ENCODE measurements around the gene ZDHHC23.
A peak's percentile ranks its signal among the peaks of the same experiment; 100 is the strongest.

Gene ZDHHC23

GRCh38 chr3:113948015-113948917, 453 bp downstream of the ZDHHC23 start:
- Histone ChIP-seq H3K36me3 (ENCODE audit: control insufficient read depth in 5 of 5, insufficient read depth in 5 of 5, low read length in 5 of 5) (no peaks in the 10 kb centered on the region), H3K4me3 (ENCODE audit: low read depth in 1 of 5, low read length in 5 of 5) (peak overlapping the region; percentile 41 to 92 (median 77)), H3K27ac (ENCODE audit: low read depth, low read length) (no peak overlapping the region), H3K9me3 (ENCODE audit: control insufficient read depth in 5 of 5, low read length in 5 of 5) (no peaks in the 10 kb centered on the region), H3K9ac (ENCODE audit: low read length in 5 of 5) (peak overlapping the region in 4 of 5 donors; percentile 13 to 77 (median 41)), H3K27me3 (ENCODE audit: control insufficient read depth in 5 of 5, insufficient read depth in 4 of 5, low read length in 5 of 5) (no peaks in the 10 kb centered on the region), H3K4me1 (ENCODE audit: control insufficient read depth in 5 of 5, insufficient read depth in 5 of 5, low read length in 5 of 5) (peaks cover 0 to 15% (median 13%) of the 10 kb centered on the region in 5 donors)

DNA sequence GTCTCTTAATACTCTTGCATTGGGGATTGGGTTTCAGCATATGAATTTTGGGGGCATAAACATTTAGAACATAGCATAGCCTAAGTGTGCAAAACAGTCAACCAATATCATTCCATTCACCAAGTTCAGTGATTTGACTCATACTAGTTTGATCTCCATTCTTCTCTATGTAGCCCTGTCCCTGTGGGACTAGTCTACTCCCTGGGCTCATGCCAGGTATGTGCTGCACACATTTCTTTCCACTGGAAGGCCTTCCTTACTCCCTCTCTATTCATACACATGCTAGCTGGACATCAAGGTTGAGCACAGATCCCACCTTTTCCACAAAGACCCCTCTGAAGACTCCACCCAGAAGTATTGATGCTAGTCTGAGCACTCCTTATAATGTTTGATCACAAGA, 5.1 kb downstream of the ZDHHC23 start:
- H3K9me3 ChIP-seq (ENCODE audit: control insufficient read depth in 5 of 5, low read length in 5 of 5) = no peaks in the 10 kb centered on the region
- H3K27me3 ChIP-seq (ENCODE audit: control insufficient read depth in 5 of 5, insufficient read depth in 4 of 5, low read length in 5 of 5) = no peaks in the 10 kb centered on the region
- no peak overlapping the region for H3K27ac ChIP-seq (ENCODE audit: low read depth, low read length)
- H3K9ac ChIP-seq (ENCODE audit: low read length in 5 of 5) = no peak overlapping the region
- H3K4me3 ChIP-seq (ENCODE audit: low read depth in 1 of 5, low read length in 5 of 5) = no peak overlapping the region
- H3K4me1 ChIP-seq (ENCODE audit: control insufficient read depth in 5 of 5, insufficient read depth in 5 of 5, low read length in 5 of 5) = peaks cover 0 to 12% (median 10%) of the 10 kb centered on the region in 5 donors
- H3K36me3 ChIP-seq (ENCODE audit: control insufficient read depth in 5 of 5, insufficient read depth in 5 of 5, low read length in 5 of 5) = peaks cover 0 to 5% (median 0%) of the 10 kb centered on the region in 5 donors

GRCh38 chr3:113953677-113954076, 5.9 kb downstream of the ZDHHC23 start:
- Histone ChIP-seq H3K36me3 (ENCODE audit: control insufficient read depth in 5 of 5, insufficient read depth in 5 of 5, low read length in 5 of 5) (peaks cover 0 to 7% (median 0%) of the 10 kb centered on the region in 5 donors), H3K27ac (ENCODE audit: low read depth, low read length) (no peak overlapping the region), H3K4me1 (ENCODE audit: control insufficient read depth in 5 of 5, insufficient read depth in 5 of 5, low read length in 5 of 5) (peaks cover 0 to 4% (median 2%) of the 10 kb centered on the region in 5 donors), H3K4me3 (ENCODE audit: low read depth in 1 of 5, low read length in 5 of 5) (no peak overlapping the region), H3K9ac (ENCODE audit: low read length in 5 of 5) (no peak overlapping the region), H3K9me3 (ENCODE audit: control insufficient read depth in 5 of 5, low read length in 5 of 5) (no peaks in the 10 kb centered on the region), H3K27me3 (ENCODE audit: control insufficient read depth in 5 of 5, insufficient read depth in 4 of 5, low read length in 5 of 5) (no peaks in the 10 kb centered on the region)

GRCh38 chr3:113954091-113954685, 6.4 kb downstream of the ZDHHC23 start:
- H3K36me3 ChIP-seq (ENCODE audit: control insufficient read depth in 5 of 5, insufficient read depth in 5 of 5, low read length in 5 of 5) = peaks cover 0 to 10% (median 0%) of the 10 kb centered on the region in 5 donors
- no peak overlapping the region for H3K27ac ChIP-seq (ENCODE audit: low read depth, low read length)
- no peaks in the 10 kb centered on the region for H3K27me3 ChIP-seq (ENCODE audit: control insufficient read depth in 5 of 5, insufficient read depth in 4 of 5, low read length in 5 of 5)
- H3K9me3 ChIP-seq (ENCODE audit: control insufficient read depth in 5 of 5, low read length in 5 of 5) = no peaks in the 10 kb centered on the region
- no peak overlapping the region for H3K9ac ChIP-seq (ENCODE audit: low read length in 5 of 5)
- H3K4me1 ChIP-seq (ENCODE audit: control insufficient read depth in 5 of 5, insufficient read depth in 5 of 5, low read length in 5 of 5) = no peaks in the 10 kb centered on the region
- no peak overlapping the region for H3K4me3 ChIP-seq (ENCODE audit: low read depth in 1 of 5, low read length in 5 of 5)

DNA sequence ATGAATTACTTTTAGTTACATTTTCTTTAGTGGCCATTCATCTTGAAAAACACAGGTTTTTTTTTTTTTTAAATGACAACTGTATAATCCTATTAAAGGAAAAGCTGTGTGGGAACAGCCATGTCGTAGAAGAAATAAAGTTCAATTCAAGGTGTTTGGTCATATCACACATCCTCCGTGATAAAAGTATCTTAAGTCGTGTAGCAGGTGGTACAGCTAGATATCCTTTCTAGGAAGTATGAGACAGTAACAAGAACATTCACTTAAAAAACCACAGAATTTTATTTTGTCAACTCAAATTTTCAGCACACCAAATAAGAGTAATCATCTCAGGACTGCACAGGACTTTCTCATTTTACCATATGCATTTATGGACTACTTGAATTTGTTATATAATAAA, 16.1 kb downstream of the ZDHHC23 start:
- H3K4me3 ChIP-seq (ENCODE audit: low read depth in 1 of 5, low read length in 5 of 5) = no peak overlapping the region
- H3K27me3 ChIP-seq (ENCODE audit: control insufficient read depth in 5 of 5, insufficient read depth in 4 of 5, low read length in 5 of 5) = no peaks in the 10 kb centered on the region
- H3K27ac ChIP-seq (ENCODE audit: low read depth, low read length) = no peak overlapping the region
- H3K36me3 ChIP-seq (ENCODE audit: control insufficient read depth in 5 of 5, insufficient read depth in 5 of 5, low read length in 5 of 5) = peaks cover 0 to 9% (median 7%) of the 10 kb centered on the region in 5 donors
- no peaks in the 10 kb centered on the region for H3K9me3 ChIP-seq (ENCODE audit: control insufficient read depth in 5 of 5, low read length in 5 of 5)
- peaks cover 0 to 2% (median 0%) of the 10 kb centered on the region in 5 donors for H3K4me1 ChIP-seq (ENCODE audit: control insufficient read depth in 5 of 5, insufficient read depth in 5 of 5, low read length in 5 of 5)
- no peak overlapping the region for H3K9ac ChIP-seq (ENCODE audit: low read length in 5 of 5)

- H3K9ac ChIP-seq (ENCODE audit: low read length in 5 of 5) = no peak overlapping the region
- H3K27me3 ChIP-seq (ENCODE audit: control insufficient read depth in 5 of 5, insufficient read depth in 4 of 5, low read length in 5 of 5) = no peaks in the 10 kb centered on the region
- peaks cover 0 to 8% (median 3%) of the 10 kb centered on the region in 5 donors for H3K4me1 ChIP-seq (ENCODE audit: control insufficient read depth in 5 of 5, insufficient read depth in 5 of 5, low read length in 5 of 5)
- H3K27ac ChIP-seq (ENCODE audit: low read depth, low read length) = no peak overlapping the region
- peaks cover 0 to 9% (median 7%) of the 10 kb centered on the region in 5 donors for H3K36me3 ChIP-seq (ENCODE audit: control insufficient read depth in 5 of 5, insufficient read depth in 5 of 5, low read length in 5 of 5)
- no peak overlapping the region for H3K4me3 ChIP-seq (ENCODE audit: low read depth in 1 of 5, low read length in 5 of 5)
- no peaks in the 10 kb centered on the region for H3K9me3 ChIP-seq (ENCODE audit: control insufficient read depth in 5 of 5, low read length in 5 of 5)
Observed at GRCh38 chr3:113966172-113966571, 18.4 kb downstream of the ZDHHC23 start.

DNA sequence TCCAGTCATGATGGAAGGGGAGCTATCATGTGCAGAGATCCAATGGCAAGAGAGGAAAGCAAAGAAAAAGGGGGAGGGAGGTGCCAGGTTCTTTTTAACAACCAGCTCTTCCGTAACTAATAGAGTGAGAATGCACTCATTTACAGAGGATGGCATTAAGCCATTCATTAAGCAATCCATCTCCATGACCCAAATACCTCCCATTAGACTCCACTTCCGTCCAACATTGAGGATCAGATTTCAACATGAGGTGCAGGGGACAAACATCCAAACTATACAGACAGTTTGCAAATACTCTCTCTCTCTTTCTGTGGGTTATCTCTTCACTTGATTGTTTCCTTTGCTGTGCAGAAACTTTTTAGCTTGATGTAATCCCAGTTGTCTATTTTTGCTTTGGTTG, 21.2 kb downstream of the ZDHHC23 start:
- Histone ChIP-seq H3K4me3 (ENCODE audit: low read depth in 1 of 5, low read length in 5 of 5) (no peak overlapping the region), H3K36me3 (ENCODE audit: control insufficient read depth in 5 of 5, insufficient read depth in 5 of 5, low read length in 5 of 5) (peaks cover 0 to 9% (median 7%) of the 10 kb centered on the region in 5 donors), H3K4me1 (ENCODE audit: control insufficient read depth in 5 of 5, insufficient read depth in 5 of 5, low read length in 5 of 5) (peaks cover 0 to 8% (median 3%) of the 10 kb centered on the region in 5 donors), H3K9ac (ENCODE audit: low read length in 5 of 5) (no peak overlapping the region), H3K9me3 (ENCODE audit: control insufficient read depth in 5 of 5, low read length in 5 of 5) (peaks cover 0 to 7% (median 0%) of the 10 kb centered on the region in 5 donors), H3K27ac (ENCODE audit: low read depth, low read length) (no peak overlapping the region), H3K27me3 (ENCODE audit: control insufficient read depth in 5 of 5, insufficient read depth in 4 of 5, low read length in 5 of 5) (no peaks in the 10 kb centered on the region)

GRCh38 chr3:113977822-113978221, 30.0 kb downstream of the ZDHHC23 start:
- no peaks in the 10 kb centered on the region for H3K27me3 ChIP-seq (ENCODE audit: control insufficient read depth in 5 of 5, insufficient read depth in 4 of 5, low read length in 5 of 5)
- H3K27ac ChIP-seq (ENCODE audit: low read depth, low read length) = no peak overlapping the region
- H3K4me1 ChIP-seq (ENCODE audit: control insufficient read depth in 5 of 5, insufficient read depth in 5 of 5, low read length in 5 of 5) = no peaks in the 10 kb centered on the region
- peaks cover 0 to 10% (median 0%) of the 10 kb centered on the region in 5 donors for H3K9me3 ChIP-seq (ENCODE audit: control insufficient read depth in 5 of 5, low read length in 5 of 5)
- no peak overlapping the region for H3K4me3 ChIP-seq (ENCODE audit: low read depth in 1 of 5, low read length in 5 of 5)
- H3K9ac ChIP-seq (ENCODE audit: low read length in 5 of 5) = no peak overlapping the region
- H3K36me3 ChIP-seq (ENCODE audit: control insufficient read depth in 5 of 5, insufficient read depth in 5 of 5, low read length in 5 of 5) = peaks cover 7 to 33% (median 27%) of the 10 kb centered on the region in 5 donors

DNA sequence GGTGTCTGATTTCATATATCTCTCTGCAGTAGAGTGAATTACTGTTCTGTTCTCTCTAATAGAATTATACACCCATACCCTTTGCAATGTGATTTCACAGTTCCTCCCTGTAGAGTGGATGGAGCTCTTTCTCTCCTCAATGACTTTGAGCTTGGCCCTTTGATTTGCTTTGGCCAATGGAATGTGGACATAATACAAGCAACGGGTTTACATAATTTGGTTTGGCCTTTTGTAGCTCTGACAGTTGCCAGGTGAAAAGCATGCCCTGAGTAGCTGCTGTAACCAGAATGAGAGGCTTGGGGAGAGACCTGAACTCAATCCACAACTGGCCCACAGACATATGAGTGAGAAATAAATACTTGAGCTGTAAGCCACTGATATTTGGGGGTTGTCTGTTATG, 32.1 kb downstream of the ZDHHC23 start:
- Histone ChIP-seq H3K9ac (ENCODE audit: low read length in 5 of 5) (no peak overlapping the region), H3K36me3 (ENCODE audit: control insufficient read depth in 5 of 5, insufficient read depth in 5 of 5, low read length in 5 of 5) (peaks cover 7 to 36% (median 29%) of the 10 kb centered on the region in 5 donors), H3K4me1 (ENCODE audit: control insufficient read depth in 5 of 5, insufficient read depth in 5 of 5, low read length in 5 of 5) (no peaks in the 10 kb centered on the region), H3K27me3 (ENCODE audit: control insufficient read depth in 5 of 5, insufficient read depth in 4 of 5, low read length in 5 of 5) (no peaks in the 10 kb centered on the region), H3K27ac (ENCODE audit: low read depth, low read length) (no peak overlapping the region), H3K4me3 (ENCODE audit: low read depth in 1 of 5, low read length in 5 of 5) (no peak overlapping the region), H3K9me3 (ENCODE audit: control insufficient read depth in 5 of 5, low read length in 5 of 5) (no peaks in the 10 kb centered on the region)

DNA sequence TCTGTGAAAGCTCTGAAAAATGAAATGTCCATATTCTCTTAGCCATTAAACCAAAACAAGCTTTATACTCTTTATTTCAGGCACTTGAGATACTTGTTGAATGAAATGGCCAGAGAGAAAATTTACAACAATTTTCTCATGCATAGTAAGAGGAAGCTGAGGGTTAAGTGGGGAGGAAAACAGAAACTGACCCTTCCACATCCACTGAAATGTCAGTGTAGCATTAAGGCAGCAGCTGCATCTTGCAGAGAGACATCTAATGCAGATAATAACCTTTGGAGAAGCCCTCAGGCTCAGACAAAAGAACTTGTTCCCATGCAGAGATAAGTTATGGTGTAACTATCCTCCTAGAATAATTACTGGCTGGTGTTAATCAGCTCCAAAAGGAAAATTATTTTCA, 34.0 kb downstream of the ZDHHC23 start:
- Histone ChIP-seq H3K27ac (ENCODE audit: low read depth, low read length) (no peak overlapping the region), H3K27me3 (ENCODE audit: control insufficient read depth in 5 of 5, insufficient read depth in 4 of 5, low read length in 5 of 5) (no peaks in the 10 kb centered on the region), H3K36me3 (ENCODE audit: control insufficient read depth in 5 of 5, insufficient read depth in 5 of 5, low read length in 5 of 5) (peaks cover 10 to 42% (median 32%) of the 10 kb centered on the region in 5 donors), H3K9ac (ENCODE audit: low read length in 5 of 5) (no peak overlapping the region), H3K9me3 (ENCODE audit: control insufficient read depth in 5 of 5, low read length in 5 of 5) (no peaks in the 10 kb centered on the region), H3K4me3 (ENCODE audit: low read depth in 1 of 5, low read length in 5 of 5) (no peak overlapping the region), H3K4me1 (ENCODE audit: control insufficient read depth in 5 of 5, insufficient read depth in 5 of 5, low read length in 5 of 5) (no peaks in the 10 kb centered on the region)
